RWPE1 (cell line): ENCODE measurements around the gene NNAT.

ENCODE experiments used
- CTCF ChIA-PET: fragments of 350-600 bp; sonication (Branson Sonifier 250); formaldehyde crosslinking; extraction: SDS; loops from one replicate; lab custom pipeline; 2021; lab: Yijun Ruan, JAX
- POLR2A ChIA-PET: fragments of 400-600 bp; formaldehyde crosslinking; extraction: SDS; loops from one replicate; lab custom pipeline; 2020; ENCODE audit warnings: antibody characterized with exemption; ENCODE audit not compliant: low non-redundant PET; lab: Yijun Ruan, JAX
- DNase-seq: peaks from one replicate; pipeline ENCODE4 v3.0.0; 2012; ENCODE audit warnings: low spot score
- H3K27ac ChIP-seq: fragments of 450-650 bp; 2 replicates; pipeline ENCODE4 v1.5.1; 2017
- CTCF ChIP-seq: fragments of 450-650 bp; conservative IDR thresholded peaks from 2 replicates; pipeline ENCODE4 v1.5.1; 2017; ENCODE audit warnings: low read depth, mild to moderate bottlenecking

The NNAT gene

GRCh38 chr20:37506152-37506725, 14.8 kb upstream of the NNAT start:
- POLR2A ChIA-PET = no interaction called here
- no peak for DNase-seq
- CTCF ChIA-PET = interaction anchor here (0.5 to 0.7 kb wide), 4 partner anchors 13 to 1379 kb away, joined by 3 to 6 read pairs (median 3); no protein-coding TSS in a partner anchor

GRCh38 chr20:37510226-37510625, 10.8 kb upstream of the NNAT start:
- no peak for TF ChIP-seq CTCF
- no peak overlapping the region for H3K27ac ChIP-seq
- POLR2A ChIA-PET = no interaction called here
- CTCF ChIA-PET = interaction anchor here (1.2 to 1.5 kb wide), 2 partner anchors 10 to 12 kb away, joined by 3 to 9 read pairs; no protein-coding TSS in a partner anchor
- no peak for DNase-seq

More at GRCh38 chr20:37506152-37506725, 14.8 kb upstream of the NNAT start:
- peak overlapping the region; percentile 64 for H3K27ac ChIP-seq
- TF ChIP-seq CTCF = no peak

- H3K27ac ChIP-seq = peak overlapping the region; percentile 28; the same call in 1 of the 2 replicates
- no peak for TF ChIP-seq CTCF
- CTCF ChIA-PET = interaction anchor here (0.6 to 1.1 kb wide), 2 partner anchors 14 to 33 kb away, joined by 3 to 5 read pairs; no protein-coding TSS in a partner anchor
- DNase-seq = no peak
- POLR2A ChIA-PET = no interaction called here
Observed at GRCh38 chr20:37511610-37512275, 9.3 kb upstream of the NNAT start.

- DNase-seq = no peak
- ChIA-PET CTCF (interaction anchor here (0.8 to 1.1 kb wide), 2 partner anchors 51 to 237 kb away, joined by 3 read pairs; no protein-coding TSS in a partner anchor), POLR2A (no interaction called here)
- no peak for TF ChIP-seq CTCF
- H3K27ac ChIP-seq = no peak overlapping the region
Observed at GRCh38 chr20:37513779-37514359, 7.2 kb upstream of the NNAT start.

GRCh38 chr20:37515876-37516275, 5.2 kb upstream of the NNAT start:
- no peak overlapping the region for H3K27ac ChIP-seq
- no peak for DNase-seq
- POLR2A ChIA-PET = no interaction called here
- no peak for TF ChIP-seq CTCF
- CTCF ChIA-PET = interaction anchor here (0.6 kb wide), 1 partner anchor 9 kb away, joined by 3 read pairs; no protein-coding TSS in a partner anchor
